Neutrophil (primary cell): ENCODE measurements around the gene TSKU.

ENCODE experiments used
- H3K27ac ChIP-seq: fragments of 200-600 bp; sonication (generic); 2 replicates; pipeline ENCODE4 v1.5.1; 2016; ENCODE audit warnings: mild to moderate bottlenecking, moderate library complexity
- H3K27me3 ChIP-seq: fragments of 200-600 bp; sonication (generic); 2 replicates; pipeline ENCODE4 v1.6.0; 2016; ENCODE audit warnings: mild to moderate bottlenecking
- H3K36me3 ChIP-seq: fragments of 200-600 bp; sonication (generic); 2 replicates; pipeline ENCODE4 v1.5.1; 2017
- H3K4me1 ChIP-seq, 2 experiments: fragments of 200-600 bp in 1 of 2; sonication (generic) in 1 of 2; 1 replicate in 1 of 2; 2 replicates in 1 of 2; pipeline versions ENCODE4 v1.5.1 to v1.6.1; 2013 to 2016; ENCODE audit warnings: low read depth in 1 of 2, low read length in 1 of 2, mild to moderate bottlenecking in 1 of 2, moderate library complexity in 1 of 2; ENCODE audit not compliant: control insufficient read depth in 1 of 2, insufficient read depth in 1 of 2
- H3K4me3 ChIP-seq, 2 experiments: fragments of 200-600 bp in 1 of 2; sonication (generic) in 1 of 2; 1 replicate in 1 of 2; 2 replicates in 1 of 2; pipeline ENCODE4 v1.5.1; 2013 to 2016; ENCODE audit warnings: low read depth in 1 of 2, low read length in 1 of 2, mild to moderate bottlenecking in 1 of 2, moderate library complexity in 1 of 2
- H3K9me3 ChIP-seq: fragments of 200-600 bp; sonication (generic); 2 replicates; pipeline ENCODE4 v1.5.1; 2016
- CTCF ChIP-seq: fragments of 200-600 bp; sonication (generic); IDR thresholded peaks from 2 replicates; pipeline ENCODE4 v1.5.1; 2016; ENCODE audit warnings: antibody characterized with exemption

TSKU gene

GRCh38 chr11:76769645-76770586 lies 13.2 kb upstream of the TSKU start:
- no peaks in the 10 kb centered on the region for H3K9me3 ChIP-seq
- peaks cover 3% of the 10 kb centered on the region for H3K36me3 ChIP-seq
- peak overlapping the region; percentile 60 to 68 for H3K4me3 ChIP-seq
- no peaks in the 10 kb centered on the region for H3K27me3 ChIP-seq
- TF ChIP-seq CTCF: no peak
- H3K27ac ChIP-seq: peak overlapping the region; percentile 79
- H3K4me1 ChIP-seq: peaks cover 61 to 65% of the 10 kb centered on the region in 2 experiments

GRCh38 chr11:76770642-76771445 lies 12.3 kb upstream of the TSKU start:
- no peaks in the 10 kb centered on the region for H3K27me3 ChIP-seq
- H3K4me3 ChIP-seq: no peak overlapping the region
- no peaks in the 10 kb centered on the region for H3K36me3 ChIP-seq
- no peak overlapping the region for H3K27ac ChIP-seq
- H3K9me3 ChIP-seq: peaks cover 4% of the 10 kb centered on the region
- peaks cover 58 to 64% of the 10 kb centered on the region in 2 experiments for H3K4me1 ChIP-seq
- TF ChIP-seq CTCF: no peak

GRCh38 chr11:76771446-76772099 lies 11.6 kb upstream of the TSKU start:
- Histone ChIP-seq H3K4me1 (peaks cover 51 to 56% of the 10 kb centered on the region in 2 experiments), H3K27me3 (no peaks in the 10 kb centered on the region), H3K36me3 (no peaks in the 10 kb centered on the region), H3K4me3 (no peak overlapping the region), H3K9me3 (peaks cover 12% of the 10 kb centered on the region), H3K27ac (no peak overlapping the region)
- no peak for TF ChIP-seq CTCF

- Histone ChIP-seq H3K27me3 (peaks cover under 1% of the 10 kb centered on the region), H3K4me3 (no peak overlapping the region), H3K36me3 (no peaks in the 10 kb centered on the region), H3K27ac (no peak overlapping the region), H3K9me3 (peaks cover 15% of the 10 kb centered on the region), H3K4me1 (peaks cover 44 to 50% of the 10 kb centered on the region in 2 experiments)
- TF ChIP-seq CTCF: no peak
Observed at GRCh38 chr11:76772100-76772782, 10.9 kb upstream of the TSKU start.

- Histone ChIP-seq H3K27ac (no peak overlapping the region), H3K4me3 (no peak overlapping the region), H3K27me3 (peaks cover 6% of the 10 kb centered on the region), H3K36me3 (no peaks in the 10 kb centered on the region), H3K9me3 (peaks cover 15% of the 10 kb centered on the region), H3K4me1 (peaks cover 40 to 46% of the 10 kb centered on the region in 2 experiments)
- TF ChIP-seq CTCF: no peak
Observed at GRCh38 chr11:76772783-76773106, 10.4 kb upstream of the TSKU start.
